Trophoblast cell (in vitro differentiated cells and primary cell): ENCODE results near the gene TGFBRAP1.

Experiments
- DNase-seq, 2 donors: peaks; one replicate each; pipeline ENCODE4 v3.0.0-alpha.2; 2016
- H2AFZ ChIP-seq: 2 replicates; pipeline ENCODE4 v1.6.1; 2013; ENCODE audit warnings: low read length, moderate library complexity, mild to moderate bottlenecking; ENCODE audit not compliant: insufficient read depth, poor library complexity
- H2AK5ac ChIP-seq: 2 replicates; pipeline ENCODE4 v1.6.1; 2013; ENCODE audit warnings: mild to moderate bottlenecking, low read length
- H2BK120ac ChIP-seq: 2 replicates; pipeline ENCODE4 v1.6.1; 2013; ENCODE audit warnings: low read length, mild to moderate bottlenecking, moderate library complexity; ENCODE audit not compliant: insufficient read depth, poor library complexity
- H2BK12ac ChIP-seq: 2 replicates; pipeline ENCODE4 v1.6.1; 2013; ENCODE audit warnings: mild to moderate bottlenecking, low read length, moderate library complexity
- H2BK5ac ChIP-seq: 2 replicates; pipeline ENCODE4 v1.6.1; 2013; ENCODE audit warnings: low read length, low read depth, moderate library complexity, mild to moderate bottlenecking; ENCODE audit not compliant: poor library complexity
- H3K14ac ChIP-seq: 2 replicates; pipeline ENCODE4 v1.6.1; 2013; ENCODE audit warnings: mild to moderate bottlenecking, low read length
- H3K18ac ChIP-seq: 2 replicates; pipeline ENCODE4 v1.6.1; 2013; ENCODE audit warnings: mild to moderate bottlenecking, low read length
- H3K23ac ChIP-seq: 2 replicates; pipeline ENCODE4 v1.6.1; 2013; ENCODE audit warnings: low read length
- H3K27ac ChIP-seq: 2 replicates; pipeline ENCODE4 v1.5.1; 2013; ENCODE audit warnings: low read depth, mild to moderate bottlenecking, inconsistent platforms, low read length, moderate library complexity
- H3K27me3 ChIP-seq: 2 replicates; pipeline ENCODE4 v1.6.1; 2013; ENCODE audit warnings: inconsistent platforms, mild to moderate bottlenecking, low read length, moderate library complexity; ENCODE audit not compliant: insufficient read depth
- H3K36me3 ChIP-seq, 2 experiments: 1 replicate in 1 of 2; 2 replicates in 1 of 2; pipeline ENCODE4 v1.6.1; 2013; ENCODE audit warnings: low read length in 2 of 2, mild to moderate bottlenecking in 2 of 2, moderate library complexity in 1 of 2; ENCODE audit not compliant: insufficient read depth in 2 of 2, control insufficient read depth in 1 of 2
- H3K4ac ChIP-seq: 2 replicates; pipeline ENCODE4 v1.6.1; 2013; ENCODE audit warnings: low read depth, mild to moderate bottlenecking, low read length, moderate library complexity
- H3K4me1 ChIP-seq, 2 experiments: 1 replicate in 1 of 2; 2 replicates in 1 of 2; pipeline ENCODE4 v1.6.1; 2013; ENCODE audit warnings: low read length in 2 of 2, mild to moderate bottlenecking in 2 of 2, moderate library complexity in 1 of 2; ENCODE audit not compliant: insufficient read depth in 2 of 2, control insufficient read depth in 1 of 2
- H3K4me2 ChIP-seq: 2 replicates; pipeline ENCODE4 v1.6.1; 2013; ENCODE audit warnings: inconsistent platforms, mild to moderate bottlenecking, low read length, moderate library complexity
- H3K4me3 ChIP-seq: 2 replicates; pipeline ENCODE4 v1.5.1; 2013; ENCODE audit warnings: mild to moderate bottlenecking, low read depth, low read length, inconsistent platforms
- H3K79me1 ChIP-seq: one replicate; pipeline ENCODE4 v1.6.1; 2013; ENCODE audit warnings: low read length
- H3K79me2 ChIP-seq: 2 replicates; pipeline ENCODE4 v1.6.1; 2013; ENCODE audit warnings: low read length, mild to moderate bottlenecking; ENCODE audit not compliant: control insufficient read depth, insufficient read depth, poor library complexity
- H3K9ac ChIP-seq: 2 replicates; pipeline ENCODE4 v1.6.1; 2013; ENCODE audit warnings: mild to moderate bottlenecking, low read length
- H3K9me3 ChIP-seq: 2 replicates; pipeline ENCODE4 v1.6.1; 2013; ENCODE audit warnings: low read depth, mild to moderate bottlenecking, control low read depth, inconsistent platforms, low read length; ENCODE audit not compliant: insufficient read depth
- H4K12ac ChIP-seq: 2 replicates; pipeline ENCODE4 v1.6.1; 2013; ENCODE audit warnings: low read depth, mild to moderate bottlenecking, low read length, moderate library complexity
- H4K8ac ChIP-seq: 2 replicates; pipeline ENCODE4 v1.6.1; 2013; ENCODE audit warnings: low read depth, mild to moderate bottlenecking, low read length, moderate library complexity
- H4K91ac ChIP-seq: one replicate; pipeline ENCODE4 v1.6.1; 2013; ENCODE audit warnings: low read depth, mild to moderate bottlenecking, low read length, moderate library complexity
- WGBS: extraction: QIAGEN DNeasy Blood & Tissue Kit; methylation state at CpG from one replicate; pipeline ENCODE4 v1.1.7; 2013; ENCODE audit warnings: missing lambda C conversion rate; ENCODE audit not compliant: insufficient read length, insufficient coverage; ENCODE audit errors: extremely low coverage; 5-methylcytosine and 5-hydroxymethylcytosine counted together

The TGFBRAP1 gene

GRCh38 chr2:105368759-105369408 is 39.3 kb upstream of the TGFBRAP1 start:
- Histone ChIP-seq H4K91ac (no peak overlapping the region), H2BK5ac (no peak overlapping the region), H2AFZ (no peak overlapping the region), H3K9me3 (no peaks in the 10 kb centered on the region), H3K27ac (no peak overlapping the region), H2BK12ac (no peak overlapping the region), H4K8ac (no peak overlapping the region), H4K12ac (no peak overlapping the region), H3K4me1 (peaks cover 0 to 2% of the 10 kb centered on the region in 2 experiments), H3K27me3 (no peaks in the 10 kb centered on the region), H3K4ac (no peak overlapping the region), H3K14ac (no peak overlapping the region), H3K4me3 (no peak overlapping the region), H3K79me1 (no peaks in the 10 kb centered on the region), H2BK120ac (no peak overlapping the region), H3K18ac (no peak overlapping the region), H3K4me2 (no peak overlapping the region), H2AK5ac (no peak overlapping the region), H3K9ac (no peak overlapping the region), H3K36me3 (peaks cover 44 to 67% of the 10 kb centered on the region in 2 experiments), H3K79me2 (no peaks in the 10 kb centered on the region), H3K23ac (no peak overlapping the region)
- no peak for DNase-seq
- no CpG with 5 or more reads among the region's 8 CpGs for WGBS

GRCh38 chr2:105365206-105365605 is 35.7 kb upstream of the TGFBRAP1 start:
- Histone ChIP-seq H2BK5ac (no peak overlapping the region), H3K9ac (no peak overlapping the region), H3K18ac (no peak overlapping the region), H3K79me1 (no peaks in the 10 kb centered on the region), H3K23ac (no peak overlapping the region), H2BK12ac (no peak overlapping the region), H3K4ac (no peak overlapping the region), H3K27ac (no peak overlapping the region), H3K27me3 (no peaks in the 10 kb centered on the region), H2AK5ac (no peak overlapping the region), H3K79me2 (no peaks in the 10 kb centered on the region), H3K9me3 (no peaks in the 10 kb centered on the region), H4K91ac (no peak overlapping the region), H4K8ac (no peak overlapping the region), H2BK120ac (no peak overlapping the region), H4K12ac (no peak overlapping the region), H2AFZ (no peak overlapping the region), H3K4me3 (no peak overlapping the region), H3K36me3 (peaks cover 46 to 72% of the 10 kb centered on the region in 2 experiments), H3K4me1 (no peaks in the 10 kb centered on the region), H3K4me2 (no peak overlapping the region), H3K14ac (no peak overlapping the region)
- no peak for DNase-seq
- WGBS = no CpG with 5 or more reads among the region's 3 CpGs

- H2AFZ ChIP-seq = no peak overlapping the region
- no peak overlapping the region for H2BK120ac ChIP-seq
- no peaks in the 10 kb centered on the region for H3K79me1 ChIP-seq
- H3K4me1 ChIP-seq = no peaks in the 10 kb centered on the region
- no peak for DNase-seq
- no peak overlapping the region for H3K27ac ChIP-seq
- no peaks in the 10 kb centered on the region for H3K9me3 ChIP-seq
- no peak overlapping the region for H3K4me3 ChIP-seq
- no peak overlapping the region for H2BK12ac ChIP-seq
- no peak overlapping the region for H2AK5ac ChIP-seq
- H3K9ac ChIP-seq = no peak overlapping the region
- no peak overlapping the region for H3K18ac ChIP-seq
- H4K8ac ChIP-seq = no peak overlapping the region
- peaks cover 42 to 71% of the 10 kb centered on the region in 2 experiments for H3K36me3 ChIP-seq
- no peak overlapping the region for H3K14ac ChIP-seq
- H4K12ac ChIP-seq = no peak overlapping the region
- no peak overlapping the region for H3K4me2 ChIP-seq
- H4K91ac ChIP-seq = no peak overlapping the region
- H3K27me3 ChIP-seq = no peaks in the 10 kb centered on the region
- no CpG with 5 or more reads among the region's 5 CpGs for WGBS
- H3K79me2 ChIP-seq = no peaks in the 10 kb centered on the region
- H3K23ac ChIP-seq = no peak overlapping the region
- H2BK5ac ChIP-seq = no peak overlapping the region
- no peak overlapping the region for H3K4ac ChIP-seq
Observed at GRCh38 chr2:105364436-105365139, 35.1 kb upstream of the TGFBRAP1 start.

GRCh38 chr2:105362862-105363591 is 33.5 kb upstream of the TGFBRAP1 start:
- WGBS = no CpG with 5 or more reads among the region's 15 CpGs
- H2BK5ac ChIP-seq = no peak overlapping the region
- no peaks in the 10 kb centered on the region for H3K79me1 ChIP-seq
- no peak overlapping the region for H2BK12ac ChIP-seq
- H3K4me2 ChIP-seq = no peak overlapping the region
- no peak overlapping the region for H3K18ac ChIP-seq
- H3K4me3 ChIP-seq = no peak overlapping the region
- DNase-seq = no peak
- H3K27ac ChIP-seq = no peak overlapping the region
- H3K4ac ChIP-seq = no peak overlapping the region
- no peak overlapping the region for H2AFZ ChIP-seq
- peaks cover 40 to 69% of the 10 kb centered on the region in 2 experiments for H3K36me3 ChIP-seq
- no peaks in the 10 kb centered on the region for H3K27me3 ChIP-seq
- H3K4me1 ChIP-seq = no peaks in the 10 kb centered on the region
- no peak overlapping the region for H4K91ac ChIP-seq
- H3K23ac ChIP-seq = no peak overlapping the region
- no peaks in the 10 kb centered on the region for H3K9me3 ChIP-seq
- no peak overlapping the region for H3K9ac ChIP-seq
- no peak overlapping the region for H4K8ac ChIP-seq
- H4K12ac ChIP-seq = no peak overlapping the region
- H3K14ac ChIP-seq = no peak overlapping the region
- no peak overlapping the region for H2AK5ac ChIP-seq
- H3K79me2 ChIP-seq = no peaks in the 10 kb centered on the region
- H2BK120ac ChIP-seq = no peak overlapping the region
